Effector memory CD4-positive, alpha-beta T cell (primary cell): ENCODE results near the gene PDE4DIP.
"Not testable (repeated sequence)": the region's sequence is repeated elsewhere in the genome, so short reads cannot be mapped to it uniquely, and the experiment has no call there.

Experiments
- DNase-seq, 3 donors: peaks; one replicate each; pipeline ENCODE4 v3.0.0-alpha.2; 2020
- H3K27ac ChIP-seq: 2 replicates; pipeline ENCODE4 v1.7.0; 2013; ENCODE audit warnings: mild to moderate bottlenecking, low read length, moderate library complexity; ENCODE audit not compliant: insufficient read depth, poor library complexity, severe bottlenecking
- H3K27me3 ChIP-seq: replicated peaks from 2 replicates; pipeline ENCODE4 v1.7.0; 2013; ENCODE audit warnings: mild to moderate bottlenecking, low read length; ENCODE audit not compliant: insufficient read depth, control insufficient read depth, poor library complexity, severe bottlenecking
- H3K36me3 ChIP-seq: 2 replicates; pipeline ENCODE4 v1.7.0; 2013; ENCODE audit warnings: mild to moderate bottlenecking, low read length, moderate library complexity; ENCODE audit not compliant: control insufficient read depth, insufficient read depth
- H3K4me1 ChIP-seq: 2 replicates; pipeline ENCODE4 v1.7.0; 2013; ENCODE audit warnings: low read length, mild to moderate bottlenecking; ENCODE audit not compliant: control insufficient read depth, insufficient read depth, poor library complexity, severe bottlenecking
- H3K4me3 ChIP-seq: 2 replicates; pipeline ENCODE4 v1.7.0; 2013; ENCODE audit warnings: low read length, low read depth, mild to moderate bottlenecking; ENCODE audit not compliant: insufficient read depth, poor library complexity, severe bottlenecking
- H3K9me3 ChIP-seq: 2 replicates; pipeline ENCODE4 v1.7.0; 2013; ENCODE audit warnings: mild to moderate bottlenecking, low read length, moderate library complexity; ENCODE audit not compliant: control insufficient read depth

PDE4DIP gene

GRCh38 chr1:148916695-148917348 is 72.6 kb downstream of the PDE4DIP start:
- not testable (repeated sequence) for H3K9me3 ChIP-seq, H3K4me1 ChIP-seq, H3K27ac ChIP-seq, H3K4me3 ChIP-seq, H3K36me3 ChIP-seq, DNase-seq, H3K27me3 ChIP-seq

- not testable (repeated sequence) for H3K4me1 ChIP-seq, DNase-seq, H3K27me3 ChIP-seq, H3K9me3 ChIP-seq, H3K36me3 ChIP-seq, H3K27ac ChIP-seq, H3K4me3 ChIP-seq
Observed at GRCh38 chr1:148918836-148919447, 74.7 kb downstream of the PDE4DIP start.

GRCh38 chr1:148921047-148921446 is 76.8 kb downstream of the PDE4DIP start:
- not testable (repeated sequence) for DNase-seq, H3K4me3 ChIP-seq, H3K9me3 ChIP-seq, H3K27me3 ChIP-seq, H3K4me1 ChIP-seq, H3K36me3 ChIP-seq, H3K27ac ChIP-seq

- not testable (repeated sequence) for H3K27ac ChIP-seq, H3K9me3 ChIP-seq, H3K4me3 ChIP-seq, H3K4me1 ChIP-seq, DNase-seq, H3K36me3 ChIP-seq, H3K27me3 ChIP-seq
Observed at GRCh38 chr1:148923798-148924197, 79.6 kb downstream of the PDE4DIP start.

GRCh38 chr1:148927645-148928044 is 83.4 kb downstream of the PDE4DIP start:
- H3K9me3 ChIP-seq, H3K27me3 ChIP-seq, H3K4me3 ChIP-seq, DNase-seq, H3K27ac ChIP-seq, H3K36me3 ChIP-seq, H3K4me1 ChIP-seq: not testable (repeated sequence)

GRCh38 chr1:148929253-148929652 is 85.0 kb downstream of the PDE4DIP start:
- H3K4me3 ChIP-seq, H3K9me3 ChIP-seq, DNase-seq, H3K36me3 ChIP-seq, H3K4me1 ChIP-seq, H3K27me3 ChIP-seq, H3K27ac ChIP-seq: not testable (repeated sequence)

- H3K4me1 ChIP-seq, DNase-seq, H3K27me3 ChIP-seq, H3K36me3 ChIP-seq, H3K9me3 ChIP-seq, H3K4me3 ChIP-seq, H3K27ac ChIP-seq: not testable (repeated sequence)
Observed at GRCh38 chr1:148935381-148936002, 91.3 kb downstream of the PDE4DIP start.

GRCh38 chr1:148942906-148943305 is 98.7 kb downstream of the PDE4DIP start:
- H3K4me1 ChIP-seq, H3K4me3 ChIP-seq, H3K36me3 ChIP-seq, H3K27ac ChIP-seq, H3K27me3 ChIP-seq, DNase-seq, H3K9me3 ChIP-seq: not testable (repeated sequence)

- H3K27me3 ChIP-seq, H3K27ac ChIP-seq, DNase-seq, H3K9me3 ChIP-seq, H3K36me3 ChIP-seq, H3K4me1 ChIP-seq, H3K4me3 ChIP-seq: not testable (repeated sequence)
Observed at GRCh38 chr1:148945130-148945529, 100.9 kb downstream of the PDE4DIP start.

- H3K4me1 ChIP-seq, H3K27ac ChIP-seq, H3K36me3 ChIP-seq, H3K4me3 ChIP-seq, H3K27me3 ChIP-seq, DNase-seq, H3K9me3 ChIP-seq: not testable (repeated sequence)
Observed at GRCh38 chr1:148948768-148949167, 104.5 kb downstream of the PDE4DIP start.
